Lung (tissue), 12 donors: ENCODE data around the gene SLF2. TPM values are rescaled to one million over a fixed set of nuclear protein-coding genes. Genes with fewer than 3 reads are reported as not detected.

Experiments used
- ATAC-seq: fragments of 200-7000 bp; cut with Tn5 transposase; one replicate; pipeline ENCODE4 v1.9.1; 2020; ENCODE audit warnings: moderate number of reproducible peaks; ENCODE audit not compliant: insufficient read depth, low FRiP score
- DNase-seq, 3 donors: peaks; one replicate each; pipeline ENCODE4 v3.0.0-alpha.2; 2013 to 2017
- H3K27ac ChIP-seq, 2 donors: one replicate each; pipeline ENCODE4 v1.5.1; 2013; ENCODE audit warnings: mild to moderate bottlenecking in 2 of 2, moderate library complexity in 2 of 2, control low read depth in 1 of 2, inconsistent platforms in 1 of 2, low read depth in 1 of 2, low read length in 1 of 2
- H3K27me3 ChIP-seq, 3 donors: one replicate each; pipeline ENCODE4 v1.5.1; 2013; ENCODE audit warnings: low read length in 2 of 3; ENCODE audit not compliant: control insufficient read depth in 3 of 3, insufficient read depth in 3 of 3
- H3K36me3 ChIP-seq, 4 donors: one replicate each; pipeline ENCODE4 v1.5.1; 2013; ENCODE audit warnings: low read length in 4 of 4, mild to moderate bottlenecking in 1 of 4, moderate library complexity in 1 of 4; ENCODE audit not compliant: control insufficient read depth in 4 of 4, insufficient read depth in 4 of 4
- H3K4me1 ChIP-seq, 5 donors: one replicate each; pipeline ENCODE4 v1.5.1; 2013; ENCODE audit warnings: low read length in 5 of 5, mild to moderate bottlenecking in 2 of 5, moderate library complexity in 1 of 5; ENCODE audit not compliant: control insufficient read depth in 5 of 5, insufficient read depth in 5 of 5
- H3K4me3 ChIP-seq: one replicate; pipeline ENCODE4 v1.5.1; 2013; ENCODE audit warnings: mild to moderate bottlenecking, control low read depth, moderate library complexity
- H3K9ac ChIP-seq, 2 donors: one replicate each; pipeline ENCODE4 v1.5.1; 2013; ENCODE audit warnings: low read length in 2 of 2, control low read depth in 1 of 2; ENCODE audit not compliant: insufficient read depth in 1 of 2
- H3K9me3 ChIP-seq, 4 donors: one replicate each; pipeline ENCODE4 v1.5.1; 2013; ENCODE audit warnings: low read length in 3 of 4, mild to moderate bottlenecking in 1 of 4, moderate library complexity in 1 of 4; ENCODE audit not compliant: control insufficient read depth in 4 of 4, insufficient read depth in 3 of 4
- CTCF ChIP-seq: IDR thresholded peaks from 2 replicates; pipeline ENCODE4 v1.5.1; 2012; ENCODE audit warnings: mild to moderate bottlenecking; ENCODE audit errors: control extremely low read depth, extremely low read depth
- WGBS, 2 donors: extraction: QIAGEN DNeasy Blood & Tissue Kit; methylation state at CpG; one replicate each; pipeline ENCODE4 v1.1.7; 2013; 5-methylcytosine and 5-hydroxymethylcytosine counted together
- polyA plus RNA-seq, 2 donors: library from polyadenylated mRNA; stranded (reverse); fragments of 200-250 nt; gene quantifications; one replicate each; pipeline ENCODE4 v1.2.1, GENCODE V29; 2013
- total RNA-seq, 2 donors: library from RNA; depleted of rRNA in 1 of 2; stranded (reverse); fragments of >200 nt in 1 of 2; gene quantifications; one replicate each; pipeline ENCODE4 v1.2.1, GENCODE V29; 2014 to 2021
- donor health status: control.
- donor health status: control.
- donor health status: Bipolar disorder and iron deficiency.
- donor health status: healthy.
- donor health status: DM: yes; HTN: yes; CAD: no.

The SLF2 gene
- total and polyA plus RNA-seq, 4 donors, result 7.1 to 60.0 (median 21.8) TPM

- H3K36me3 ChIP-seq, result peaks cover 7 to 56% (median 29%) of the 10 kb centered on the region in 4 donors
Observed at GRCh38 chr10:100963826-100964225, 51.1 kb downstream of the SLF2 start.

GRCh38 chr10:100965820-100966219 is 53.1 kb downstream of the SLF2 start:
- 76 to 77% methylated on average over 5 of the region's 5 CpGs for WGBS, 2 donors
- TF ChIP-seq CTCF, result no peak
- peaks cover 0 to 17% (median 7%) of the 10 kb centered on the region in 5 donors for H3K4me1 ChIP-seq
- no peak overlapping the region for H3K9ac ChIP-seq
- ATAC-seq (no peak), DNase-seq (no peak)
- H3K27ac ChIP-seq, result no peak overlapping the region
- no peaks in the 10 kb centered on the region for H3K27me3 ChIP-seq
- no peaks in the 10 kb centered on the region for H3K9me3 ChIP-seq
- H3K4me3 ChIP-seq, result no peak overlapping the region
- peaks cover 7 to 44% (median 22%) of the 10 kb centered on the region in 4 donors for H3K36me3 ChIP-seq

More at GRCh38 chr10:100963826-100964225, 51.1 kb downstream of the SLF2 start:
- WGBS, 2 donors, result 95 to 100% methylated on average over 1 of the region's 1 CpG
- H3K4me1 ChIP-seq, result peaks cover 0 to 7% (median under 1%) of the 10 kb centered on the region in 5 donors
- H3K27me3 ChIP-seq, result no peaks in the 10 kb centered on the region
- TF ChIP-seq CTCF, result no peak
- no peak overlapping the region for H3K4me3 ChIP-seq
- H3K9ac ChIP-seq, result no peak overlapping the region
- no peaks in the 10 kb centered on the region for H3K9me3 ChIP-seq
- no peak overlapping the region for H3K27ac ChIP-seq
- ATAC-seq, result no peak
- no peak for DNase-seq

- DNase-seq (no peak), ATAC-seq (no peak)
- H3K36me3 ChIP-seq, result peaks cover 7 to 39% (median 19%) of the 10 kb centered on the region in 4 donors
- H3K27me3 ChIP-seq, result no peaks in the 10 kb centered on the region
- no peak overlapping the region for H3K4me3 ChIP-seq
- no peak for TF ChIP-seq CTCF
- H3K9ac ChIP-seq, result no peak overlapping the region
- no peak overlapping the region for H3K27ac ChIP-seq
- no peaks in the 10 kb centered on the region for H3K9me3 ChIP-seq
- 82 to 94% methylated on average over 2 of the region's 2 CpGs for WGBS, 2 donors
- H3K4me1 ChIP-seq, result peaks cover 0 to 21% (median 7%) of the 10 kb centered on the region in 5 donors
Observed at GRCh38 chr10:100966887-100967286, 54.1 kb downstream of the SLF2 start.

GRCh38 chr10:100967332-100967731 is 54.6 kb downstream of the SLF2 start:
- no peak overlapping the region for H3K4me3 ChIP-seq
- no peak for ATAC-seq

More at GRCh38 chr10:100967332-100967731, 54.6 kb downstream of the SLF2 start:
- no peaks in the 10 kb centered on the region for H3K9me3 ChIP-seq
- peaks cover 7 to 36% (median 16%) of the 10 kb centered on the region in 4 donors for H3K36me3 ChIP-seq
- no peak overlapping the region for H3K9ac ChIP-seq
- H3K27ac ChIP-seq, result no peak overlapping the region
- 84 to 91% methylated on average over 2 of the region's 2 CpGs for WGBS, 2 donors
- peaks cover 0 to 20% (median 7%) of the 10 kb centered on the region in 5 donors for H3K4me1 ChIP-seq
- no peaks in the 10 kb centered on the region for H3K27me3 ChIP-seq
- TF ChIP-seq CTCF, result no peak
- DNase-seq, result no peak
